Adrenal gland (tissue), 12 donors: Measurements from ENCODE around the gene MXRA8. TPM values are rescaled to one million over a fixed set of nuclear protein-coding genes. Genes with fewer than 3 reads are reported as not detected.

ENCODE experiments used
- DNase-seq, 7 donors: peaks; one replicate each; pipeline ENCODE4 v3.0.0-alpha.2; 2019 to 2020
- H3K27ac ChIP-seq, 5 donors: fragments of 200-600 bp; sonication (generic) in 4 of 5; 1 replicate in 3 of 5; 2 replicates in 2 of 5; pipeline versions ENCODE4 v1.5.1 to v1.8.0; 2016 to 2020; ENCODE audit warnings: mild to moderate bottlenecking in 1 of 5
- H3K27me3 ChIP-seq: fragments of 200-600 bp; 2 replicates; pipeline ENCODE4 v1.8.0; 2021
- H3K36me3 ChIP-seq, 2 donors: fragments of 200-600 bp; replicated peaks in 1 of 2; 1 replicate in 1 of 2; 2 replicates in 1 of 2; pipeline versions ENCODE4 v1.5.1 to v1.8.0; 2018 to 2022
- H3K4me1 ChIP-seq, 2 donors: fragments of 200-600 bp; replicated peaks in 1 of 2; 1 replicate in 1 of 2; 2 replicates in 1 of 2; pipeline versions ENCODE4 v1.5.1 to v1.8.0; 2018 to 2021
- H3K4me3 ChIP-seq, 4 donors: fragments of 200-600 bp; sonication (generic) in 3 of 4; one replicate each; pipeline ENCODE4 v1.5.1; 2016 to 2018
- H3K9me3 ChIP-seq, 3 donors: fragments of 200-600 bp; sonication (generic) in 1 of 3; replicated peaks in 1 of 3; 1 replicate in 2 of 3; 2 replicates in 1 of 3; pipeline versions ENCODE4 v1.5.1 to v1.8.0; 2016 to 2021
- POLR2A ChIP-seq, 2 donors: fragments of 450-650 bp; IDR thresholded peaks; one replicate each; pipeline ENCODE4 v1.6.1; 2017; ENCODE audit warnings: antibody characterized with exemption in 2 of 2, mild to moderate bottlenecking in 2 of 2, moderate library complexity in 1 of 2
- WGBS, 4 donors: extraction: QIAGEN DNeasy Blood & Tissue Kit in 2 of 4; methylation state at CpG; one replicate each; pipeline versions ENCODE4 v1.1.5 to v1.1.7; 2013 to 2017; 5-methylcytosine and 5-hydroxymethylcytosine counted together
- intact Hi-C, 2 donors: fragments of 100-400 bp; cut with DNase I; formaldehyde crosslinking; loops; one replicate each; pipeline versions ENCODE4 v1.14.1 to v1.15.0; 2022 to 2023
- polyA plus RNA-seq, 3 donors: library from polyadenylated mRNA; stranded (reverse); fragments of 200-250 nt in 2 of 3; fragments of 350-450 nt in 1 of 3; fragmentation: Illumina TruSeq in 1 of 3; extraction: RNeasy Lipid Tissue Mini Kit (QIAGEN cat#74804) in 1 of 3; gene quantifications; one replicate each; pipeline ENCODE4 v1.2.3, GENCODE V29; 2013 to 2014
- total RNA-seq, 9 donors: library from RNA; depleted of rRNA in 4 of 9; stranded (reverse); fragments of >200 nt in 4 of 9; fragments of 120-200 nt in 1 of 9; fragmentation: NEBNext Ultra II Directional in 1 of 9; extraction: Animal tissue kit (Norgen Biotek cat#: 25700) in 1 of 9; gene quantifications; one replicate each; pipeline versions ENCODE4 v1.1.0 to v1.2.4, GENCODE V29; 2013 to 2023
- TF ChIP-seq, protein P1 (sequence below), 6 experiments: fragments of 450-650 bp in 4 of 6; fragments of 200-600 bp in 2 of 6; sonication (generic) in 1 of 6; IDR thresholded peaks; 1 replicate in 5 of 6; 2 replicates in 1 of 6; pipeline versions ENCODE4 v1.5.1 to v1.8.0; 2016 to 2021; ENCODE audit warnings: antibody characterized with exemption in 6 of 6, mild to moderate bottlenecking in 2 of 6, moderate library complexity in 1 of 6
- donor health status: healthy with polysubstance abuse.
- donor health status: Bipolar disorder and iron deficiency.
- donor health status: DM: yes; HTN: yes; CAD: no.
- donor health status: DM: no; HTN: no; CAD: no.
- donor health status: DM: no; HTN: no; CAD: no.
- donor health status: DM: yes; HTN: yes; CAD: no.

MXRA8 gene
- total and polyA plus RNA-seq, 12 donors, result 8.4 to 104 (median 46.6) TPM

DNA sequence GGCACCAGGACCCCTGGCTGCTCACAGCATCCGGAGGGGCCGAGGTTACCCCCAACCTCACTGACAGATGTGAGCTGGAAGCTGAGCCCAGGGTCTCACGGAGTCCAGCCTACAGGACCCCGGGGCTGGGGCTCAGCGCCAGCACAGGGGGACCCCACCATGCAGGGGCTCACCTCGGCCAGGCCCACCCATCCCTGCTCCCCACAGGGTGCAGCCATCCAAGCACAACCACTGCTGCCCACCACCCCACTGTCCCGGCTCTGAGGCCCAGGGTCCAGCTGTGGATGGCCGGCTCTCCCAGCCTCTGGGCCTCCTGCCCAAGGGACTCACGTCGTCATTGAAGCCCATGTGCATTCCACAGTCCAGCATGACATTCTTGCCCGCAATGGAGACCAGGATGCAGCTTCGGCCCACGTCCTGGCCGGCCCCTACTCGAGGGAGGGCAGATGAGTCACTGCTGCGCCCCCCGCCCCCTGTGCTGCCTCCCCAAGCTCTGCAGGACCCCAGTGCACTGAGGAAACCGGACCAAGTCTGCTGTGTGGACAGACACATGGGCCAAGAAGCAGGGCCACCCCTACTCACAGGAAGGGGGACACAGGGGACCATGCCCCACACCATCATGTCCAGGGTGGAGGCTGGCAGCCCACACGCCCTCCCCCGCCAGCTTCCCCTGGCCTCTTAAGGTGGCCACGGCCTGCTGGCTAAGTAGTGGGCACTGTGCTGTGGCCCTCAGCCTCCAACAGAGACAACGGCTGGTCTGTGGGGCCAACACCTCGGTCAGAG is 37.5 kb downstream of the MXRA8 start:
- no peak for DNase-seq
- peaks cover 20 to 38% of the 10 kb centered on the region in 2 donors for H3K4me1 ChIP-seq
- peaks cover 0 to 27% of the 10 kb centered on the region in 2 donors for H3K36me3 ChIP-seq
- H3K27me3 ChIP-seq, result no peaks in the 10 kb centered on the region
- no peak for TF ChIP-seq POLR2A (IDR thresholded peaks at IDR 0.05)
- TF ChIP-seq, protein P1, sequence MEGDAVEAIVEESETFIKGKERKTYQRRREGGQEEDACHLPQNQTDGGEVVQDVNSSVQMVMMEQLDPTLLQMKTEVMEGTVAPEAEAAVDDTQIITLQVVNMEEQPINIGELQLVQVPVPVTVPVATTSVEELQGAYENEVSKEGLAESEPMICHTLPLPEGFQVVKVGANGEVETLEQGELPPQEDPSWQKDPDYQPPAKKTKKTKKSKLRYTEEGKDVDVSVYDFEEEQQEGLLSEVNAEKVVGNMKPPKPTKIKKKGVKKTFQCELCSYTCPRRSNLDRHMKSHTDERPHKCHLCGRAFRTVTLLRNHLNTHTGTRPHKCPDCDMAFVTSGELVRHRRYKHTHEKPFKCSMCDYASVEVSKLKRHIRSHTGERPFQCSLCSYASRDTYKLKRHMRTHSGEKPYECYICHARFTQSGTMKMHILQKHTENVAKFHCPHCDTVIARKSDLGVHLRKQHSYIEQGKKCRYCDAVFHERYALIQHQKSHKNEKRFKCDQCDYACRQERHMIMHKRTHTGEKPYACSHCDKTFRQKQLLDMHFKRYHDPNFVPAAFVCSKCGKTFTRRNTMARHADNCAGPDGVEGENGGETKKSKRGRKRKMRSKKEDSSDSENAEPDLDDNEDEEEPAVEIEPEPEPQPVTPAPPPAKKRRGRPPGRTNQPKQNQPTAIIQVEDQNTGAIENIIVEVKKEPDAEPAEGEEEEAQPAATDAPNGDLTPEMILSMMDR (IDR thresholded peaks at IDR 0.05), result no peak
- peak overlapping the region in 1 of 5 donors; percentile 12 for H3K27ac ChIP-seq
- no peak overlapping the region for H3K4me3 ChIP-seq
- intact Hi-C loops, result no loop called here
- no peaks in the 10 kb centered on the region for H3K9me3 ChIP-seq
- 59 to 79% (median 68%) methylated on average over 10 to 23 of the region's 23 CpGs for WGBS, 4 donors

DNA sequence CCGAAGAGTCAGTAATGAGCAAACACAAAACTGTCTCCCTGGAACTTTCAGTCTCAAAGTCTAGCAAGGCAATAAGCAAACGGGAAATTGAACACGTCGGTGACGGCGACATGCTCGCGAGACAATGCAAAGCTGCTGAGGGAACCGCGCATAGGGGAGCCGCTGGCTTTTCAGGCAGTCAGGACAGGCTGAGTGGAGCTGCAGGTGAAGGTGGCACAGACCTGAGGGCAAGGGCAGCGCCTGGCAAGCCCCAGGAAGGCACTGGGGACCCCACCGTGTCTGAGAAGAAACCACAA is 38.8 kb downstream of the MXRA8 start:
- peaks cover 0 to 34% of the 10 kb centered on the region in 2 donors for H3K36me3 ChIP-seq

DNA sequence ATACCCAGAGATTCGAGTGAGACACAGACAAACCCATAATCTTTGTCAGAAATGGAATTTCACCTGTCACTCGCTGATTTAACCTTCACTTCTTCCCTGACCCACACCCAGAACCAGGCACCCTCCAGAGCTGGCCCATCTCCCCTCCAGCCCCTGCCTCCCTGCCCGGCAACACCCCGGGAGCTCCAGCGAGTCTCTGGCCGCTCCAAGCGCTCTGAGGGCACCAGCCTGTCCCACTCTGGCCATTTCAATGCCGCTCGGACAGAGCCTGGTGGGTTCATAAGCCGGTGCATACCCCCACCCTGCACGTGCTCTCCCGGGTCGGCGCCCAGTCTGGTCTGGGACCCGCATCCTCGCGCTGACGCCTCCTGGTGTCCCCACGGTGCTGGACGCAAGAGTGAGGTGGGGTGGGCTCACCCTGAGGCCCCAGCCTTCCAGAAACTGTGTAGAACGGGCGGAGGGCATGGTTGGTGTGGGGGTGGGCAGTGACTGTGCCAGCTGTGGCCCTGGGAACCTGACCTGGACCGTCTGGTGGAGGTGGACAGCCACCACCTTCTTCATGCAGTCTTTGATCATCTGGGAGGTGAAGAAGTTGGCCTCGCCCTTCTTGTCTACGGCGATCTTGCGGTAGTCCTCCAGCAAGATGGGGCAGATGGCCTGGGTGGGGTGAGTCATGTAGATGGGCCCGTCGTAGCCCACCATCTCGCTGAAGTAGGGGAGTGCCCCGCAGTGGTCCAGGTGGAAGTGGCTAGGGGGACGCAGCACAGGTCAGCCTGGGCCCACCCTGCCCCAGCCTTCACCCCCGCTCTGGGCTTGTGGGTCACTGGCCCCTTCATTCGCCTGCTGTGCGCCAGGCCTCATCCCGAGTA is 39.3 kb downstream of the MXRA8 start:
- Histone ChIP-seq H3K27ac (peak overlapping the region in 3 of 5 donors; percentile 26 to 62 (median 60)), H3K4me1 (peaks cover 14 to 30% of the 10 kb centered on the region in 2 donors), H3K36me3 (peaks cover 0 to 40% of the 10 kb centered on the region in 2 donors), H3K4me3 (no peak overlapping the region), H3K27me3 (no peaks in the 10 kb centered on the region), H3K9me3 (no peaks in the 10 kb centered on the region)
- 88 to 90% (median 88%) methylated on average over 28 to 36 of the region's 36 CpGs for WGBS, 4 donors
- intact Hi-C loops, result no loop called here
- DNase-seq, result no peak
- TF ChIP-seq POLR2A (IDR thresholded peaks at IDR 0.05), result no peak
- TF ChIP-seq, protein P1 (IDR thresholded peaks at IDR 0.05), result no peak

More for the DNA sequence above, 38.8 kb downstream of the MXRA8 start:
- intact Hi-C loops, result no loop called here
- no peaks in the 10 kb centered on the region for H3K27me3 ChIP-seq
- no peak overlapping the region for H3K27ac ChIP-seq
- WGBS, 4 donors, result 91 to 95% (median 92%) methylated on average over 11 to 13 of the region's 13 CpGs
- no peak for TF ChIP-seq POLR2A (IDR thresholded peaks at IDR 0.05)
- TF ChIP-seq, protein P1 (IDR thresholded peaks at IDR 0.05), result no peak
- H3K9me3 ChIP-seq, result no peaks in the 10 kb centered on the region
- peaks cover 14 to 30% of the 10 kb centered on the region in 2 donors for H3K4me1 ChIP-seq
- H3K4me3 ChIP-seq, result no peak overlapping the region
- DNase-seq, result no peak

DNA sequence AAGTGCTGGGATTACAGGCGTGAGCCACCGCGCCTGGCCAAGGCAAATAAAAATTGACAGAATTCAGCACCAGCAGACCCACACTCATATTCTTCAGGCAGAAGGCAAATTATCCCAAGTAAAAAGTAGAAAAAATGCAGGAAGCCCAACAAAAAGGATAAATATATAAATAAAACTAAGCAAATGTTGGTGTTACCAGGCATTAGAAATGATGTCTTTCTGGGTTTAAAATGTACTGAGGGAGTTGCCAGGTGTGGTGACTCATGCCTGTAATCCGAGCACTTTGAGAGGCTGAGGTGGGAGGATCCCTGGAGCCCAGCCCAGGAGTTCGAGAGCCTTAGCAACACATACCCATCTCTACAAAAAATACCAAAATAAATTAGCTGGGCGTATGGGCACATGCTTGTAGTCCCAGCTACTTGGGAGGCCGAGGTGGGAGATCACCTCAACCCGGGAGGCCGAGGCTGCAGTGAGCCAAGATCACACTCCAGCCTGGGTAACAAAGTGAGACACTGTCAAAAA is 40.2 kb downstream of the MXRA8 start:
- 54 to 57% (median 56%) methylated on average over 9 of the region's 9 CpGs for WGBS, 4 donors
- DNase-seq, result peak; percentile 80 to 95 (median 92)
- intact Hi-C loops, result no loop called here
- Histone ChIP-seq H3K36me3 (peaks cover 0 to 48% of the 10 kb centered on the region in 2 donors), H3K27me3 (no peaks in the 10 kb centered on the region), H3K4me1 (peaks cover 14 to 25% of the 10 kb centered on the region in 2 donors), H3K9me3 (no peaks in the 10 kb centered on the region), H3K4me3 (no peak overlapping the region), H3K27ac (peak overlapping the region in 3 of 5 donors; percentile 21 to 60 (median 26))
- TF ChIP-seq, protein P1 (IDR thresholded peaks at IDR 0.05), result no peak
- TF ChIP-seq POLR2A (IDR thresholded peaks at IDR 0.05), result no peak
